DND-41 (cell line): ENCODE results near the gene TAS2R16.

Experiments used
- CTCF ChIP-seq: IDR thresholded peaks from 2 replicates; pipeline ENCODE4 v1.5.1; 2012; ENCODE audit warnings: borderline replicate concordance, low read length, moderate library complexity, mild to moderate bottlenecking; ENCODE audit not compliant: poor library complexity, severe bottlenecking; ENCODE audit errors: extremely low read depth
- EZH2 ChIP-seq: IDR thresholded peaks from 3 replicates; pipeline ENCODE4 v1.6.1; 2012; ENCODE audit warnings: borderline replicate concordance, low read depth, mild to moderate bottlenecking, moderate library complexity, low read length, inconsistent platforms; ENCODE audit not compliant: severe bottlenecking

GRCh38 chr7:123026251-123026650 is 30.8 kb upstream of the TAS2R16 start:
- TF ChIP-seq CTCF (no peak), EZH2 (no peak)
